Measurements from ENCODE around the gene SPTB. TPM values are rescaled to one million over a fixed set of nuclear protein-coding genes. Genes with fewer than 3 reads are reported as not detected.

The SPTB gene
- total and polyA plus RNA-seq, 2 experiments from 2014 or later: 1.1 to 1.7 TPM

GRCh38 chr14:64743061-64743460 lies 136.6 kb downstream of the SPTB start:
- no peaks in the 10 kb centered on the region for H3K9me3 ChIP-seq (ENCODE audit: low read depth)
- H3K4me2 ChIP-seq: no peak overlapping the region
- H3K27me3 ChIP-seq: no peaks in the 10 kb centered on the region
- H4K20me1 ChIP-seq (ENCODE audit: insufficient read depth, poor library complexity, severe bottlenecking): no peaks in the 10 kb centered on the region
- TF ChIP-seq CTCF (IDR thresholded peaks at IDR 0.05; ENCODE audit: poor library complexity) (no peak), EZH2 (IDR thresholded peaks at IDR 0.05; ENCODE audit: borderline replicate concordance) (no peak), EZH2phosphoT487 (IDR thresholded peaks at IDR 0.05; ENCODE audit: low read depth, severe bottlenecking, unreplicated experiment) (no peak)
- H3K27ac ChIP-seq: no peak overlapping the region
- no peak for DNase-seq (ENCODE audit: low spot score)
- no peaks in the 10 kb centered on the region for H3K79me2 ChIP-seq
- H2AFZ ChIP-seq: no peak overlapping the region
- H3K9me2 ChIP-seq (replicated peaks; ENCODE audit: insufficient read depth): no peaks in the 10 kb centered on the region
- H3K36me3 ChIP-seq (replicated peaks; ENCODE audit: insufficient read depth, low read depth): no peaks in the 10 kb centered on the region
- WGBS (ENCODE audit: low lambda C conversion rate, missing lambda C conversion rate): 97% methylated on average over 27 of the region's 27 CpGs
- H3K4me3 ChIP-seq: no peak overlapping the region
- peaks cover 3% of the 10 kb centered on the region for H3K4me1 ChIP-seq (ENCODE audit: insufficient read depth)

DNA sequence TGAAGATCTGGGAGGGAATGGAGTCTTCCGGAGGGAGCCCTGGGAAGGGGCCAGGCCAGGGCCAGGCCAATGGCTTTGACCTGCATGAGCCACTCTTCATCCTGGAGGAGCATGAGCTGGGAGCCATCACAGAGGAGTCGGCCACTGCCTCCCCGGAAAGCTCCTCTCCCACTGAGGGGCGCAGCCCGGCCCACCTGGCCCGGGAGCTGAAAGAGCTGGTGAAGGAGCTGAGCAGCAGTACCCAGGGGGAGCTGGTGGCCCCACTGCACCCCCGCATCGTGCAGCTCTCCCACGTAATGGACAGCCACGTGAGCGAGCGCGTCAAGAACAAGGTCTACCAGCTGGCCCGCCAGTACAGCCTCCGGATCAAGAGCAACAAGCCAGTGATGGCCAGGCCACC lies 137.7 kb downstream of the SPTB start:
- Histone ChIP-seq H3K79me2 (no peaks in the 10 kb centered on the region), H3K27me3 (no peaks in the 10 kb centered on the region)
- TF ChIP-seq CTCF (IDR thresholded peaks at IDR 0.05; ENCODE audit: poor library complexity) (no peak), EZH2 (IDR thresholded peaks at IDR 0.05; ENCODE audit: borderline replicate concordance) (no peak), EZH2phosphoT487 (IDR thresholded peaks at IDR 0.05; ENCODE audit: low read depth, severe bottlenecking, unreplicated experiment) (no peak)

DNA sequence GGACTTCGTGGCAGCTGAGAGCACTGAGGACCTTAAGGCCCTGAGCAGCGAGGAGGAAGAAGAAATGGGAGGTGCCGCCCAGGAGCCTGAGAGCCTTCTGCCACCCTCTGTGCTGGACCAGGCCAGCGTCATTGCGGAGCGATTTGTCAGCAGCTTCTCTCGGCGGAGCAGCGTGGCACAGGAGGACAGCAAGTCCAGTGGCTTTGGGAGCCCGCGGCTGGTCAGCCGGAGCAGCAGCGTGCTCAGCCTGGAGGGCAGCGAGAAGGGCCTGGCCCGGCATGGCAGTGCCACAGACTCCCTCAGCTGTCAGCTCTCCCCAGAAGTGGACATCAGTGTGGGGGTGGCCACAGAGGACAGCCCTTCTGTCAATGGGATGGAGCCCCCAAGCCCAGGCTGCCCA lies 138.5 kb downstream of the SPTB start:
- TF ChIP-seq EZH2phosphoT487 (IDR thresholded peaks at IDR 0.05; ENCODE audit: low read depth, severe bottlenecking, unreplicated experiment): no peak
- no peak for TF ChIP-seq CTCF (IDR thresholded peaks at IDR 0.05; ENCODE audit: poor library complexity)
- TF ChIP-seq EZH2 (IDR thresholded peaks at IDR 0.05; ENCODE audit: borderline replicate concordance): no peak
- H3K27ac ChIP-seq: no peak overlapping the region
- H3K4me1 ChIP-seq (ENCODE audit: insufficient read depth): peaks cover 14% of the 10 kb centered on the region
- H3K36me3 ChIP-seq (replicated peaks; ENCODE audit: insufficient read depth, low read depth): no peaks in the 10 kb centered on the region
- peaks cover 3% of the 10 kb centered on the region for H3K79me2 ChIP-seq
- H3K9me3 ChIP-seq (ENCODE audit: low read depth): no peaks in the 10 kb centered on the region
- no peak overlapping the region for H2AFZ ChIP-seq
- no peaks in the 10 kb centered on the region for H4K20me1 ChIP-seq (ENCODE audit: insufficient read depth, poor library complexity, severe bottlenecking)
- no peaks in the 10 kb centered on the region for H3K27me3 ChIP-seq
- H3K9me2 ChIP-seq (replicated peaks; ENCODE audit: insufficient read depth): no peaks in the 10 kb centered on the region
- H3K4me2 ChIP-seq: no peak overlapping the region
- H3K4me3 ChIP-seq: no peak overlapping the region
- 95% methylated on average over 15 of the region's 15 CpGs for WGBS (ENCODE audit: low lambda C conversion rate, missing lambda C conversion rate)
- no peak for DNase-seq (ENCODE audit: low spot score)

More for the DNA sequence above, 137.7 kb downstream of the SPTB start:
- Histone ChIP-seq H3K4me2 (no peak overlapping the region), H2AFZ (no peak overlapping the region), H4K20me1 (ENCODE audit: insufficient read depth, poor library complexity, severe bottlenecking) (no peaks in the 10 kb centered on the region), H3K9me2 (replicated peaks; ENCODE audit: insufficient read depth) (no peaks in the 10 kb centered on the region), H3K4me1 (ENCODE audit: insufficient read depth) (peaks cover 7% of the 10 kb centered on the region), H3K4me3 (no peak overlapping the region), H3K36me3 (replicated peaks; ENCODE audit: insufficient read depth, low read depth) (no peaks in the 10 kb centered on the region), H3K9me3 (ENCODE audit: low read depth) (no peaks in the 10 kb centered on the region), H3K27ac (no peak overlapping the region)
- no peak for DNase-seq (ENCODE audit: low spot score)
- 97% methylated on average over 15 of the region's 15 CpGs for WGBS (ENCODE audit: low lambda C conversion rate, missing lambda C conversion rate)

All from hepatocyte (in vitro differentiated cells).